H1 (cell line): ENCODE data around the gene MACF1. TPM values are rescaled to one million over a fixed set of nuclear protein-coding genes. Genes with fewer than 3 reads are reported as not detected.

Experiments
- CTCF ChIA-PET: fragments of 300-600 bp; sonication (Branson Sonifier 250); formaldehyde crosslinking; loops from one replicate; lab custom pipeline; 2021; ENCODE audit not compliant: partially characterized antibody; lab: Charles Lee
- POLR2A ChIA-PET: fragments of 300-600 bp; sonication (Branson Sonifier 250); formaldehyde crosslinking; loops from one replicate; lab custom pipeline; 2021; ENCODE audit warnings: inconsistent platforms; ENCODE audit not compliant: partially characterized antibody; lab: Charles Lee
- DNase-seq, 2 experiments: peaks; one replicate each; pipeline versions ENCODE4 v3.0.0 to v3.0.0-alpha.2; 2010 to 2022; ENCODE audit warnings: low spot score in 2 of 2, low read depth in 1 of 2, mixed read lengths in 1 of 2
- FAIRE-seq: peaks from 2 replicates; lab custom pipeline; 2011; peaks lifted over from hg19 to GRCh38; lab: Jason Lieb, UNC
- H2AFZ ChIP-seq: 2 replicates; pipeline ENCODE4 v1.8.1; 2012; ENCODE audit warnings: low read length, inconsistent platforms
- H2AK5ac ChIP-seq: 2 replicates; pipeline ENCODE4 v1.6.1; 2013; ENCODE audit warnings: low read depth, low read length
- H2BK120ac ChIP-seq: replicated peaks from 2 replicates; pipeline ENCODE3; 2013; ENCODE audit warnings: low read depth, low read length, inconsistent platforms
- H2BK12ac ChIP-seq: 2 replicates; pipeline ENCODE4 v1.6.1; 2013; ENCODE audit warnings: low read depth, low read length
- H2BK15ac ChIP-seq: 2 replicates; pipeline ENCODE4 v1.6.1; 2013; ENCODE audit warnings: low read length
- H2BK20ac ChIP-seq: 2 replicates; pipeline ENCODE4 v1.6.1; 2013; ENCODE audit warnings: low read length
- H2BK5ac ChIP-seq: 2 replicates; pipeline ENCODE4 v1.6.1; 2013; ENCODE audit warnings: low read depth, low read length
- H3K14ac ChIP-seq: 2 replicates; pipeline ENCODE4 v1.6.1; 2013; ENCODE audit warnings: inconsistent platforms; ENCODE audit not compliant: insufficient read length
- H3K18ac ChIP-seq: 2 replicates; pipeline ENCODE4 v1.6.1; 2013; ENCODE audit warnings: low read length; ENCODE audit errors: extremely low read depth
- H3K23ac ChIP-seq: 2 replicates; pipeline ENCODE4 v1.6.1; 2013; ENCODE audit warnings: inconsistent platforms; ENCODE audit not compliant: insufficient read length
- H3K23me2 ChIP-seq: 2 replicates; pipeline ENCODE4 v1.6.1; 2013; ENCODE audit warnings: low read depth, low read length
- H3K27ac ChIP-seq: 2 replicates; pipeline ENCODE4 v1.6.1; 2011; ENCODE audit warnings: low read depth, low read length, inconsistent platforms
- H3K27me3 ChIP-seq, 4 experiments: replicated peaks in 1 of 4; 1 replicate in 1 of 4; 2 replicates in 3 of 4; pipeline versions ENCODE4 v1.6.1 to v1.8.1; 2011 to 2013; ENCODE audit warnings: low read length in 3 of 4, mild to moderate bottlenecking in 3 of 4, inconsistent platforms in 2 of 4, mixed read lengths in 2 of 4, moderate library complexity in 1 of 4; ENCODE audit not compliant: control insufficient read depth in 3 of 4, insufficient read depth in 3 of 4; ENCODE audit errors: extremely low read depth in 1 of 4
- H3K36me3 ChIP-seq, 4 experiments: 2 replicates each; pipeline versions ENCODE4 v1.6.1 to v1.8.1; 2011 to 2013; ENCODE audit warnings: mild to moderate bottlenecking in 4 of 4, low read length in 3 of 4, moderate library complexity in 2 of 4, control low read depth in 1 of 4, inconsistent platforms in 1 of 4; ENCODE audit not compliant: insufficient read depth in 4 of 4, control insufficient read depth in 2 of 4
- H3K4ac ChIP-seq: replicated peaks from 2 replicates; pipeline ENCODE3; 2013; ENCODE audit warnings: low read length, low read depth, mixed read lengths, inconsistent platforms; ENCODE audit not compliant: insufficient read length
- H3K4me1 ChIP-seq, 4 experiments: replicated peaks in 1 of 4; 1 replicate in 1 of 4; 2 replicates in 3 of 4; pipeline versions ENCODE4 v1.6.1 to v1.8.1; 2011 to 2013; ENCODE audit warnings: low read length in 3 of 4, inconsistent platforms in 2 of 4, mixed read lengths in 1 of 4; ENCODE audit not compliant: insufficient read depth in 4 of 4, control insufficient read depth in 3 of 4
- H3K4me2 ChIP-seq, 2 experiments: 2 replicates each; pipeline versions ENCODE4 v1.6.1 to v1.8.1; 2011 to 2013; ENCODE audit warnings: low read depth in 2 of 2, low read length in 2 of 2, control low read depth in 1 of 2, inconsistent platforms in 1 of 2, mild to moderate bottlenecking in 1 of 2; ENCODE audit not compliant: insufficient read depth in 1 of 2
- H3K4me3 ChIP-seq, 4 experiments: fragments of 200-600, 300-600 bp in 1 of 4; sonication (generic), shearing (Covaris generic), sonication (Bioruptor Twin) in 1 of 4; 2 replicates each; pipeline versions ENCODE4 v1.5.1 to v1.8.1; 2011 to 2016; ENCODE audit warnings: low read length in 4 of 4, low read depth in 3 of 4, control low read depth in 2 of 4, inconsistent platforms in 2 of 4, mild to moderate bottlenecking in 2 of 4, mixed read lengths in 1 of 4, moderate library complexity in 1 of 4; ENCODE audit not compliant: insufficient read depth in 2 of 4; ENCODE audit errors: extremely low read depth in 1 of 4
- H3K56ac ChIP-seq: replicated peaks from 2 replicates; pipeline ENCODE3; 2013; ENCODE audit warnings: low read depth, mild to moderate bottlenecking, mixed read lengths, low read length, inconsistent platforms; ENCODE audit not compliant: insufficient read length
- H3K79me1 ChIP-seq: 2 replicates; pipeline ENCODE4 v1.6.1; 2013; ENCODE audit warnings: low read depth, low read length, control low read depth
- H3K79me2 ChIP-seq, 2 experiments: 2 replicates each; pipeline versions ENCODE4 v1.6.1 to v1.8.1; 2012 to 2013; ENCODE audit warnings: low read length in 2 of 2, mild to moderate bottlenecking in 2 of 2, inconsistent platforms in 1 of 2; ENCODE audit not compliant: insufficient read depth in 2 of 2, control insufficient read depth in 1 of 2
- H3K9ac ChIP-seq, 4 experiments: replicated peaks in 1 of 4; 1 replicate in 1 of 4; 2 replicates in 3 of 4; pipeline versions ENCODE4 v1.6.1 to v1.8.1; 2011 to 2013; ENCODE audit warnings: low read depth in 3 of 4, low read length in 3 of 4, control low read depth in 2 of 4, mild to moderate bottlenecking in 2 of 4, moderate library complexity in 2 of 4, inconsistent platforms in 1 of 4; ENCODE audit errors: extremely low read depth in 1 of 4
- H3K9me3 ChIP-seq, 2 experiments: 2 replicates each; pipeline versions ENCODE4 v1.6.1 to v1.8.1; 2012 to 2013; ENCODE audit warnings: mild to moderate bottlenecking in 2 of 2, moderate library complexity in 2 of 2, control low read depth in 1 of 2, inconsistent platforms in 1 of 2, low read depth in 1 of 2, low read length in 1 of 2, mixed read lengths in 1 of 2; ENCODE audit not compliant: insufficient read depth in 2 of 2
- H4K20me1 ChIP-seq, 2 experiments: replicated peaks in 1 of 2; 2 replicates each; pipeline versions ENCODE3 to v1.8.1; 2011 to 2013; ENCODE audit warnings: inconsistent platforms in 2 of 2, low read length in 2 of 2, mild to moderate bottlenecking in 1 of 2; ENCODE audit not compliant: insufficient read depth in 2 of 2, control insufficient read depth in 1 of 2
- H4K5ac ChIP-seq: 2 replicates; pipeline ENCODE4 v1.6.1; 2013; ENCODE audit warnings: low read length, low read depth, mixed read lengths, inconsistent platforms; ENCODE audit not compliant: insufficient read length
- H4K8ac ChIP-seq: 2 replicates; pipeline ENCODE4 v1.8.0; 2013; ENCODE audit warnings: mild to moderate bottlenecking, moderate library complexity, low read length, inconsistent platforms; ENCODE audit not compliant: insufficient read depth; ENCODE audit errors: extremely low read depth
- H4K91ac ChIP-seq: replicated peaks from 2 replicates; pipeline ENCODE3; 2013; ENCODE audit warnings: low read length, mixed read lengths, inconsistent platforms; ENCODE audit not compliant: insufficient read length
- BCL11A ChIP-seq, 2 experiments: IDR thresholded peaks; one replicate each; pipeline ENCODE4 v1.6.1; 2011; ENCODE audit warnings: low read depth in 2 of 2, low read length in 2 of 2, mild to moderate bottlenecking in 2 of 2
- CHD1 ChIP-seq: IDR thresholded peaks from 2 replicates; pipeline ENCODE4 v1.6.1; 2012; ENCODE audit warnings: low read depth, low read length, improper control_type of control experiment
- CTBP2 ChIP-seq: IDR thresholded peaks from 2 replicates; pipeline ENCODE4 v1.7.0; 2011; ENCODE audit warnings: borderline replicate concordance, mild to moderate bottlenecking, moderate library complexity, mixed read lengths, low read length; ENCODE audit not compliant: insufficient read depth, insufficient read length
- E2F6 ChIP-seq: IDR thresholded peaks from 2 replicates; pipeline ENCODE4 v1.6.1; 2012; ENCODE audit warnings: inconsistent platforms
- KDM4A ChIP-seq: IDR thresholded peaks from one replicate; pipeline ENCODE4 v1.7.1; 2012; ENCODE audit warnings: low read depth, mild to moderate bottlenecking, moderate library complexity, low read length, inconsistent platforms; ENCODE audit not compliant: severe bottlenecking
- KDM5A ChIP-seq: fragments of 200-600 bp; IDR thresholded peaks from 2 replicates; pipeline ENCODE4 v1.7.1; 2012; ENCODE audit warnings: mild to moderate bottlenecking, low read length, inconsistent platforms, mixed read lengths
- RAD21 ChIP-seq, 2 experiments: IDR thresholded peaks in 1 of 2; conservative IDR thresholded peaks in 1 of 2; 2 replicates each; pipeline ENCODE4 v1.6.1; 2011; ENCODE audit warnings: low read depth in 2 of 2, low read length in 2 of 2, improper control_type of control experiment in 1 of 2, inconsistent platforms in 1 of 2, mild to moderate bottlenecking in 1 of 2, moderate library complexity in 1 of 2
- RNF2 ChIP-seq: fragments of 200-900, 300-1000 bp; sonication (generic); IDR thresholded peaks from 2 replicates; pipeline ENCODE4 v1.7.1; 2016; ENCODE audit warnings: borderline replicate concordance, low read depth, mild to moderate bottlenecking, antibody characterized with exemption, low read length; ENCODE audit not compliant: poor library complexity, severe bottlenecking; ENCODE audit errors: missing control alignments
- SIRT6 ChIP-seq: IDR thresholded peaks from one replicate; pipeline ENCODE4 v1.7.1; 2012; ENCODE audit warnings: low read length, inconsistent platforms
- TEAD4 ChIP-seq: IDR thresholded peaks from 2 replicates; pipeline ENCODE4 v1.6.1; 2012; ENCODE audit warnings: low read depth, low read length, inconsistent platforms, mixed read lengths
- YY1 ChIP-seq: IDR thresholded peaks from 2 replicates; pipeline ENCODE4 v1.6.1; 2011; ENCODE audit warnings: low read depth, mild to moderate bottlenecking, low read length
- WGBS, 2 experiments: shearing (Covaris generic) in 1 of 2; methylation state at CpG; one replicate each; pipeline versions ENCODE4 v1.1.6 to v1.1.7; 2013 to 2015; ENCODE audit warnings: low lambda C conversion rate in 2 of 2, mixed read lengths in 2 of 2, inconsistent platforms in 1 of 2, low coverage in 1 of 2, missing lambda C conversion rate in 1 of 2; ENCODE audit not compliant: insufficient replicate concordance in 2 of 2, insufficient coverage in 1 of 2, insufficient read length in 1 of 2; ENCODE audit errors: extremely low coverage in 1 of 2, missing lambda C conversion rate in 1 of 2; 5-methylcytosine and 5-hydroxymethylcytosine counted together
- polyA plus RNA-seq, 7 experiments: library from polyadenylated mRNA; depleted of rRNA in 3 of 7; stranded (reverse) in 5 of 7; unstranded in 2 of 7; fragments of >200 nt in 5 of 7; fragments of 200-250 nt in 2 of 7; gene quantifications; 1 replicate in 5 of 7; 2 replicates in 1 of 7; 4 replicates in 1 of 7; pipeline versions ENCODE4 v1.2.1 to v1.2.3, GENCODE V29; 2011 to 2013; ENCODE audit warnings: missing spikeins in 2 of 7, mixed read lengths in 2 of 7
- total RNA-seq: library from RNA; stranded (reverse); fragmentation: NEBNext Ultra II Directional; extraction: Animal tissue kit (Norgen Biotek cat#: 25700); gene quantifications from 2 replicates; pipeline ENCODE4 v1.2.1, GENCODE V29; 2021

The MACF1 gene
- total and polyA plus RNA-seq, 2 of the 8 experiments (the other 6 are each of a cell fraction or from before 2014, with no cell fraction given), result 59.8 to 285 TPM

GRCh38 chr1:39272027-39272797 lies 67.7 kb downstream of the MACF1 start:
- Histone ChIP-seq H3K4me3 (no peak overlapping the region), H3K79me2 (peaks cover 9 to 76% of the 10 kb centered on the region in 2 experiments; a peak in 3 of 4 replicates)
- CTCF ChIA-PET, result interaction anchor here (0.6 to 1.0 kb wide), 3 partner anchors 12 to 176 kb away, joined by 3 read pairs; no protein-coding TSS in a partner anchor

More at GRCh38 chr1:39272027-39272797, 67.7 kb downstream of the MACF1 start:
- Histone ChIP-seq H3K79me1 (peaks cover 10% of the 10 kb centered on the region; the same call in 1 of the 2 replicates), H3K56ac (no peak overlapping the region), H4K91ac (no peak overlapping the region), H4K5ac (no peak overlapping the region), H2BK20ac (no peak overlapping the region), H2AK5ac (no peak overlapping the region), H2BK120ac (no peak overlapping the region), H2AFZ (no peak overlapping the region), H3K27ac (no peak overlapping the region), H2BK5ac (no peak overlapping the region), H4K8ac (no peak overlapping the region), H3K4me1 (peaks cover 10 to 21% (median 15%) of the 10 kb centered on the region in 4 experiments; a peak in 6 of 7 replicates), H3K9me3 (no peaks in the 10 kb centered on the region), H4K20me1 (peaks cover 0 to 6% of the 10 kb centered on the region in 2 experiments), H3K27me3 (no peaks in the 10 kb centered on the region), H3K14ac (no peak overlapping the region), H3K9ac (no peak overlapping the region), H3K18ac (no peak overlapping the region), H2BK12ac (no peak overlapping the region), H3K23me2 (no peaks in the 10 kb centered on the region; the same call in 1 of the 2 replicates), H3K4ac (no peak overlapping the region), H3K23ac (no peak overlapping the region), H2BK15ac (no peak overlapping the region), H3K4me2 (no peak overlapping the region), H3K36me3 (no peaks in the 10 kb centered on the region)
- FAIRE-seq, result no peak
- DNase-seq, result no peak
- TF ChIP-seq CHD1 (no peak), BCL11A (IDR thresholded peaks at IDR 0.05; ENCODE audit: low read depth in 2 of 2, low read length in 2 of 2) (no peak), RNF2 (no peak), KDM4A (no peak), RAD21 (IDR thresholded peaks at IDR 0.05 in 1 of 2, conservative IDR thresholded peaks at IDR 0.05 in 1 of 2; ENCODE audit: low read depth in 2 of 2, low read length in 2 of 2) (no peak), E2F6 (no peak), SIRT6 (no peak), CTBP2 (no peak), TEAD4 (no peak), KDM5A (no peak), YY1 (no peak)
- WGBS, 2 experiments, result 94% methylated on average over 3 of the region's 3 CpGs; no CpG with 5 or more reads in 1 of the 2 experiments
- POLR2A ChIA-PET, result interaction anchor here (0.5 to 1.6 kb wide), 4 partner anchors 10 to 170 kb away, joined by 3 read pairs; no protein-coding TSS in a partner anchor
